Measurements from ENCODE around the gene ERGIC2. TPM values are rescaled to one million over a fixed set of nuclear protein-coding genes. Genes with fewer than 3 reads are reported as not detected.

ERGIC2 gene
- total RNA-seq, 1 donor from 2014 or later = 95.6 TPM

DNA sequence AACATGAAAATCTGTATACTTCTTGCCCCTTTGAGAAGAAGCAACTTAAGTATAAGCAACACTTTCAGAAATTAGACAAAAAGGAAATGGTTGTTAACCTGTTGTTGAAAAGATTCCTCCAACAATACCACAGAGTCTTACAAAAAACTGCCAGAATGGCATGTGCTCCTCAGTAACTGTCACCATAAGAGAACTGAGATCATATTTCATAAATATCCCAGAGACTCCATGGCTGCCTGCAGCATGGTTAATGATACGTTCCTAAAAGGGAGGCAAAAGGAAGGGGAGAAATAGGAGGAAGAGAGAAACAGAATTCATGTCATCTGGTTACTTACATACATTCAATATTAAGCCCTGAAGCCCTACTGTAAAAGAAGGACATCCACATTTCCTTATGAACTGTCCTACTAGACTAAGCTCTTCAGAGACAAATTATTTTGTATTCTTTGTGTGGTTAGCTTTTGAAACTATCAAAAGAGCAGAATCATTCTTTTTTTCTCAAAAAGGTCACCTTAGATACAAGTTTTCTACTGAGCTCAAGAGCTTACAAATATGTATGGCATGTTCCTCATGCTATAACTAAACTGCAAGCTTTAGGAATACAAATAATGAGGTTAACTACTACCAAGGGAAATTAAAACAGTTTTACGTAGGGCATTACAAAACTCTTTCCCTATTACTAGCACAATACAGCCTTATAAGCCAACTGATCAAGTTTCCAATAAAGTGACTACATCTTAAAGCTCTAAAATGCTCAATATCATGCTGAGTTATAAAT is 37.8 kb downstream of the ERGIC2 start:
- DNase-seq = no peak
- Mint-ChIP-seq H3K27ac (no peak overlapping the region), H3K36me3 (ENCODE audit: low read depth) (peaks cover 46% of the 10 kb centered on the region), H3K9me3 (no peaks in the 10 kb centered on the region), H3K4me1 (peaks cover 7% of the 10 kb centered on the region), H3K27me3 (no peaks in the 10 kb centered on the region), H3K4me3 (no peak overlapping the region)
- intact Hi-C loops (cut with micrococcal nuclease) = no loop called here

DNA sequence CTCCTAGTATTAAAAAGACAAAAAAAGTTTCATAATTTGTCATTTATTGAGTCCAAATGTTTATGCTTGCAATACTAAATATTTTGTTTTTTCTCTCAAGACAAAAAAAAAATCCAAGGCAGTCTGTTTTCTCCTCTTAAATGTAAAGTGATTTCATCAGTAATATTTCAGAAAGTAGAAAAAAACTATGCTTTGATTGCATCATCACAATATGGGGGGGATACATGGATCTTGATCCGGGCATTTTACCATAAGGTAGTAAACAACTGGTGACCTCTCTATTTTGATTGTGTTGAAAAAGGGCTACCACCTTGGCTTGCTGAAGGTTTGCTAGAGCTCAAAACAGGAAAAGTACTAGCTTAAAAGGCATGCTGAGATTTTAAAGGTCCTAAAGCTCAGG is 43.6 kb downstream of the ERGIC2 start:
- peaks cover 22% of the 10 kb centered on the region for H3K36me3 Mint-ChIP-seq (ENCODE audit: low read depth)
- H3K4me3 Mint-ChIP-seq = no peak overlapping the region
- DNase-seq = no peak
- H3K9me3 Mint-ChIP-seq = no peaks in the 10 kb centered on the region
- H3K27ac Mint-ChIP-seq = no peak overlapping the region
- H3K27me3 Mint-ChIP-seq = no peaks in the 10 kb centered on the region
- intact Hi-C loops (cut with micrococcal nuclease) = no loop called here
- no peaks in the 10 kb centered on the region for H3K4me1 Mint-ChIP-seq

DNA sequence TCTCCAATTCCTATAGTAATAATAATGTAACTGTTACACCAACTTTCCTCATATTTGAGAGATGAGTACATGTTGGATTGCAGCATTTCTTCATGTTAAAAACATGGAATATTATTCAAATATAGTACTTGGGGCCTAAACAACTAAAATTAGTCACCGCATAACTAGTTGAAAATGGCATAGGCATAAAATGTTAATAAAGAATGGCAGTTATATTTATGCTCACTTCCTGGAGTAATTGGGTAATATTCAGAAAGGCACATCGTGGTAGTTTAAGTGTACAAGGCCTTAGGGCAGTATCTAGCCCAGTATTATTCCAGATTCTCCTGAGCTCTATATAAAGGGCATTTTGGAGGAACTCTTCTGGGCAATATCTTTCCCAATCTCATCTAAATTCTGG is 46.0 kb downstream of the ERGIC2 start:
- no peaks in the 10 kb centered on the region for H3K4me1 Mint-ChIP-seq
- DNase-seq = no peak
- no peaks in the 10 kb centered on the region for H3K9me3 Mint-ChIP-seq
- H3K27ac Mint-ChIP-seq = no peak overlapping the region
- H3K4me3 Mint-ChIP-seq = no peak overlapping the region
- H3K36me3 Mint-ChIP-seq (ENCODE audit: low read depth) = peaks cover 7% of the 10 kb centered on the region
- intact Hi-C loops (cut with micrococcal nuclease) = no loop called here
- no peaks in the 10 kb centered on the region for H3K27me3 Mint-ChIP-seq

DNA sequence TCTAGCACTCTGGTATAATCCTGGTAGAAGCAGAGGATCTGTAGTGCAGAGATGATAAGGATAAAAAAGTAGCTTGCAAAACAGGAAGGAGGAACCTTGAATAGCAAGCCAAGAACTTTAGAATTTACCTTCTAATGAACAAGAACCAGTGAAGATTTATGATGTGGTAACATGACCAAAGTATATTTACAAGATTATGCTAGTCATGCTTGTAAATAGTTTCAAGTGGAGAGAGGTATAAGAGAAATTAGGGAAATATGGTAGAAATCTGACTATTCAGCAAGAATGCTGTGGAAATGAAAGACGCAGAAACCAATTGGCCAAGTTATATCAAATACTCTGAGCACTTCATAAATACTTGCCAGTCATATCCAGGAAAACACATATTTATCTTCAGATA is 47.8 kb downstream of the ERGIC2 start:
- H3K27me3 Mint-ChIP-seq = no peaks in the 10 kb centered on the region
- no peak overlapping the region for H3K4me3 Mint-ChIP-seq
- intact Hi-C loops (cut with micrococcal nuclease) = no loop called here
- no peaks in the 10 kb centered on the region for H3K9me3 Mint-ChIP-seq
- H3K4me1 Mint-ChIP-seq = no peaks in the 10 kb centered on the region
- peaks cover 3% of the 10 kb centered on the region for H3K36me3 Mint-ChIP-seq (ENCODE audit: low read depth)
- H3K27ac Mint-ChIP-seq = no peak overlapping the region
- no peak for DNase-seq

DNA sequence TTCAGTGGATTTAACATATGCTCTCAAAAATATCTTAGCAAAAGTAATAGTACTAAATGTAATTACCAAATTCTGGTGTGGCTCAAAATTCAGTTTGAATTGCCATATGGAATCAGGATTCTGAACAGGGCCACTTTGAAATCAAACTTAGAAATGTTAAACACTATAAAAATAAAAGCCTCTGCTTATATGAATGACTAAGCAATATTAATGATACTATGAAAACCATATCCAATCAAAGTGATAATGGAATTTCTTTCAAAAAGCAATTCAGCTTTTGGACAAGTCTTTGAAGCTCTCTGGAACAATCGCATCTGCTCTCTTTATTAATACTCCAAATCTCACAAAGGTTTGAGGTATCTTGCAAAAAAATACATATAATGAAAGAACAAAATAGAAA is 51.6 kb downstream of the ERGIC2 start:
- Mint-ChIP-seq H3K27me3 (no peaks in the 10 kb centered on the region), H3K27ac (no peak overlapping the region), H3K9me3 (peaks cover 4% of the 10 kb centered on the region), H3K4me1 (no peaks in the 10 kb centered on the region), H3K4me3 (no peak overlapping the region), H3K36me3 (ENCODE audit: low read depth) (peaks cover 9% of the 10 kb centered on the region)
- DNase-seq = no peak
- intact Hi-C loops (cut with micrococcal nuclease) = no loop called here

DNA sequence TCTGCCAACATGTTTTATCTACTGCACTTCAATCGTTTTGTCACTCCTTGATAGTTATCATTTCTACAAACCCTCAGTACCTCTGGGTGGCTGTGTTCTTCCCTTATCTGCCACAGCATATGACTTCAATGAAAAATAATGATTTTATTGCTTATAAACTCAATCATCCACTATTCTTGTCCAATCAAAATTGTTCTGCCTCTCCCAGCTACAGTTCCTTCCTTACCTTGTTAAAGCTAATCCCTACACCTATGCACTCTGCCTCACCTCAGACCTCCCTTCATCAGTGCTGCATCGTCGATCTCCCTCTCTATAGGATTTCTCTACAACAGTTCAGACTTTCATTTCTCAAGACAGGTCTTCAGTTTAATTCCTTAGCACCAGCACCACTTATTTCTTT is 58.8 kb downstream of the ERGIC2 start:
- H3K9me3 Mint-ChIP-seq = peaks cover 10% of the 10 kb centered on the region
- H3K4me1 Mint-ChIP-seq = peaks cover 8% of the 10 kb centered on the region
- no peaks in the 10 kb centered on the region for H3K27me3 Mint-ChIP-seq
- intact Hi-C loops (cut with micrococcal nuclease) = no loop called here
- no peak overlapping the region for H3K27ac Mint-ChIP-seq
- H3K4me3 Mint-ChIP-seq = no peak overlapping the region
- no peak for DNase-seq
- peaks cover 18% of the 10 kb centered on the region for H3K36me3 Mint-ChIP-seq (ENCODE audit: low read depth)

DNA sequence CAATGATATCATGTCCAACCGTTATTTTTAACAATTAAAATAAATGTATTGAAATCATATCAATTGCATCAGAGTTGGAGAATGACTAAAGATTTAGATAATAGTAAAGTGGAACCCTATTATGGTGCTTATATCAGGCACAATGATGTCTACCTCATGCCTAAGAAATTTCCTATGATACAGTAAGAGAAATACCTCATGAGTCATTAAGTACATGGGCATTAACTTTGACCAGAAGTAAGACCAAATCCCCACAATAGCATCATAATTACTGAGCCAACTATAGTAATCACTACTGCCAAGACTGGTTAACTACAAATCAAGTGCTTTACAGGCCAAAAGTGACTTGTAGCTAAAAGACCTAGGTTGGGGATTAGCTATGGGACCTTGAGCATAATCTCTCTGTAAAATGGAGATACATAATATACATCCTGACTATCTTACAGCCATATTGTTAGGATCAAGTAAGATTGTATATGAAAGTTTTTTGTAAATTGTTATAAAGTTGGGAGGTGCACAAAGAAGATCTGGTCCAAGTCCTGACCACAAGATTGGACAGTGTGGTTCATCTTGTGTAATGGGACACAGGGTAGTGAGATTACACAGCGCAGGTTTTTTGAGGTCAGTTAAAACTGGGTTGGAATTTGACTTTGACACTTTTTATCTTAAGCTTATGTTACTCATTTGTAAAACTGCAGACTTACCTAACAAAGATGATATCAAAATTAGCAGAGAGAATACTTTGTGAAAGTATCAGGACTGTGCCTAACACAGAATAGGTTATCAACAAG is 60.5 kb downstream of the ERGIC2 start:
- Mint-ChIP-seq H3K36me3 (ENCODE audit: low read depth) (peaks cover 13% of the 10 kb centered on the region), H3K4me3 (no peak overlapping the region), H3K4me1 (peaks cover 8% of the 10 kb centered on the region), H3K9me3 (peaks cover 6% of the 10 kb centered on the region), H3K27ac (no peak overlapping the region), H3K27me3 (no peaks in the 10 kb centered on the region)
- DNase-seq = no peak
- intact Hi-C loops (cut with micrococcal nuclease) = no loop called here

DNA sequence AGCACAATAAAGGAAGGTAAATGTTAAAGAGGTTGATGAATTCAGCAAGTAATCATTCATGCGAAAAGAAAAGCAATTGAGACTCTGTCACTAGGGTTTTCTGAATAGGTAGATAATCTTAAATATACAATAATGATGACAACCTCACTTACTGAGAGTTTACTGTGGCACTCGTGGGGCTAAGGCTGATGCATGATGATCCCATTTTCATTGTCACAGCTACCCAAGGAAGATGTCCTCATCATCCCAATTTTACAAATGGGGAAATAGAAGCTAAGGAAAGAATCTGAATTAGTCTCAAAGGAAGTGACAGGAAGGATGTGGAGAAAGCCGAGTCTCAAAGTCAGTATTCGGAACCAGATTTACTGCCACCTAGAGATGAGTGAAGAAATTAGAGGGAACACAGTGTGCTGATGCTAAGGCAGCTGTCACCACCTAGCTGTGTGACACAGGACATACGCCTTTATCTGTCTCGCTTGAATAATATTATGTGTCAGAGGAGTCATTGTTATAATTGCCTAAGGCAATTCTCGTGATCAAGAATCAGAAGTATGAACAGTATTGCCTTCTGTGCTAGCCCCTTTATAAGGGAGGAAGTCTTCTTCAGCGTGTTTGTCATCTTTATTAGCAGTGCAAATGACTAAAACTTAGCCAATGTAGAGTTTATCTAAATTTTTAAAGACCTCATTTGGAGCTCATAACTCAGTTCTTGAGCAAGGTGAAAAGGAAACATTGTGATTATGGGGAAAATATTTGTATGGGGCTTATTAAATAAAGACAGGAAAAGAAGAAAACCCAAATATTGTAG is 63.2 kb downstream of the ERGIC2 start:
- H3K36me3 Mint-ChIP-seq (ENCODE audit: low read depth) = peaks cover 6% of the 10 kb centered on the region
- no peaks in the 10 kb centered on the region for H3K27me3 Mint-ChIP-seq
- H3K27ac Mint-ChIP-seq = no peak overlapping the region
- H3K9me3 Mint-ChIP-seq = no peaks in the 10 kb centered on the region
- no peak overlapping the region for H3K4me3 Mint-ChIP-seq
- H3K4me1 Mint-ChIP-seq = peaks cover 8% of the 10 kb centered on the region
- intact Hi-C loops (cut with micrococcal nuclease) = loop anchor here (1.0 kb wide), 2 partner anchors 229 to 244 kb away; no protein-coding TSS in a partner anchor
- DNase-seq = peak; percentile 83

DNA sequence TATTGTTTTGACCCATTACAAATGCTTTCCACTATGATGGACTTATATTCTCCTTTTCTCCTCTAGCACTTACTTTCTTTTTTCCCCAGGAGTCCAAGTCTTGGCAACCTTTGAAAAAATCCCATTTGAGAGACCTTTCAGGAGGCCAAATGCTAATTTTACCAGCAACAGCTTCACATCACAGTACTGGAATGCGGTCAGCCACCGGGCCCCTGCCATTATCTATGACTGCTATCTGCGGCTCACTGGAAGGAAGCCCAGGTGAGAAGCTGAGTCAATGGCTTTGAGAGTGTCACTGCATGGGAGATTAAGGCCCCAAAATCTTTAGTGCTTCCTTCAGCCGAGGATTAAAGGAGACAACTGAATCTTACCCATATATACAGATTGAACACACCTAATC is 64.2 kb downstream of the ERGIC2 start:
- no peaks in the 10 kb centered on the region for H3K9me3 Mint-ChIP-seq
- peaks cover under 1% of the 10 kb centered on the region for H3K36me3 Mint-ChIP-seq (ENCODE audit: low read depth)
- no peak for DNase-seq
- H3K27ac Mint-ChIP-seq = no peak overlapping the region
- intact Hi-C loops (cut with micrococcal nuclease) = loop anchor here (1.0 kb wide), 1 partner anchor 243 kb away; no protein-coding TSS in a partner anchor
- H3K4me1 Mint-ChIP-seq = peaks cover 8% of the 10 kb centered on the region
- no peaks in the 10 kb centered on the region for H3K27me3 Mint-ChIP-seq
- H3K4me3 Mint-ChIP-seq = no peak overlapping the region

DNA sequence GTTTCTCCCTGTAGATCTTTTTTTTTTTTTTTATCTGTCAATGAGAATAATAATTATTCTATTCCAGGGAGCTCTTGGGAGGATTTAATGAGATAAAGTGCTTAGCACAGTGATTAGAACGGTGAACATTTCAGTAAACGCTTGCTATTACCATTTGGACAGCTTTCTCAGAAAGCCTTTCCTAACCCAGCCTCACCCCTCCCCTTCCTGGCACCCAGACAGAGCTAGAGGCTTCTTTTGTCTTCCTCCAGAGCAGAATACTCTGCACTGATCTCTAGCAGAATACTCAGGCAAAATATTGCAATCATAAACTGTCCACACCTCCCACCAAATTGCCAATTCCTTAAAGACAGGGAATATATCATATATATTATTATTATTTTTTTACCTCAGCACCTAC is 66.6 kb downstream of the ERGIC2 start:
- no peak overlapping the region for H3K4me3 Mint-ChIP-seq
- peaks cover 8% of the 10 kb centered on the region for H3K4me1 Mint-ChIP-seq
- H3K27ac Mint-ChIP-seq = no peak overlapping the region
- no peaks in the 10 kb centered on the region for H3K9me3 Mint-ChIP-seq
- intact Hi-C loops (cut with micrococcal nuclease) = no loop called here
- H3K36me3 Mint-ChIP-seq (ENCODE audit: low read depth) = no peaks in the 10 kb centered on the region
- no peaks in the 10 kb centered on the region for H3K27me3 Mint-ChIP-seq
- no peak for DNase-seq

DNA sequence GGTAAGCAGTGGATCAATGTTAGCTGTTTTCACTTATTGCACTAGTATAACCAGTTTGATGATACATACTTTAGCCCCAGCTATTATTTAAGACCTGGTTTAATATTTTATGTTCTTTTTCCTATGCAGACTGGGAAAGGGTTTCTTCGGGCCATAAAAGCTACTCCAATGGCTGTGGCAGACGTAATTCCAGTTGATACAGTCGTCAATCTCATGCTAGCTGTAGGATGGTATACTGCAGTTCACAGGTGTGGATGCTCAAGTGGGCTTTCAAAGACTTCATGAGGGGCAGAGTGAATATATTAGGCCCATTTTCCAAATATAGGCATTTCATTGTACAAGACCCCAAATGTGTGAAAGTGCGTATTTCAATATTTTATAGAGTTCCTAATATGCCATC is 70.1 kb downstream of the ERGIC2 start:
- H3K4me1 Mint-ChIP-seq = no peaks in the 10 kb centered on the region
- intact Hi-C loops (cut with micrococcal nuclease) = no loop called here
- H3K9me3 Mint-ChIP-seq = no peaks in the 10 kb centered on the region
- H3K4me3 Mint-ChIP-seq = no peak overlapping the region
- DNase-seq = no peak
- H3K27ac Mint-ChIP-seq = no peak overlapping the region
- no peaks in the 10 kb centered on the region for H3K27me3 Mint-ChIP-seq
- peaks cover 1% of the 10 kb centered on the region for H3K36me3 Mint-ChIP-seq (ENCODE audit: low read depth)

DNA sequence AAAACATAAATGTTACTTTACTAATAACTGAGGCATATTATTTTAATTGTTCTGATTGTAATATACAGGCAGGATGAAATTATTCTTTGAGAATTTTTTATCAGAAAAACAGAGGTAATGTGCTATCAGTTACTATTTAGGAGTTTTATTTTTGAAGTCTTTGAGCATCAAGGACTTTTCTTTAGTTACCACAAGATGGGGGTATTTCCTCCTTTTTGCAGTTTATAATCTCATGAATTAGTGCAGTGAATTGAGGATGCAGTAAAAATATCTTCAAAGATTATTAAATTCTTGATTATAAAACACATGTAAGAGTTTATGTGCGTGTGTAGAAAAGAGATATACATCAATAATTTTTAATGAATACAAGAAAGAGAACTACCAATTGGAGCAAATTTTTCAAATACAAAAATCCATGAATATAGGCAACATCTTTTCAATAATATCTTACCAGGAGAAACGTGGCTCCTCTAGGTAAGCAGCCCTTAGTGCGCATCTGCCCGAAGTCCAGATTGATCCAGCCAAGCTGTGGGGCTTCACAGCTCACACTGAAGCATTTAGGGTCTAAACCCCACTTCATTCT is 71.6 kb downstream of the ERGIC2 start:
- Mint-ChIP-seq H3K9me3 (no peaks in the 10 kb centered on the region), H3K36me3 (ENCODE audit: low read depth) (peaks cover 1% of the 10 kb centered on the region), H3K27me3 (no peaks in the 10 kb centered on the region), H3K4me3 (no peak overlapping the region), H3K27ac (no peak overlapping the region), H3K4me1 (no peaks in the 10 kb centered on the region)
- intact Hi-C loops (cut with micrococcal nuclease) = no loop called here
- DNase-seq = no peak

DNA sequence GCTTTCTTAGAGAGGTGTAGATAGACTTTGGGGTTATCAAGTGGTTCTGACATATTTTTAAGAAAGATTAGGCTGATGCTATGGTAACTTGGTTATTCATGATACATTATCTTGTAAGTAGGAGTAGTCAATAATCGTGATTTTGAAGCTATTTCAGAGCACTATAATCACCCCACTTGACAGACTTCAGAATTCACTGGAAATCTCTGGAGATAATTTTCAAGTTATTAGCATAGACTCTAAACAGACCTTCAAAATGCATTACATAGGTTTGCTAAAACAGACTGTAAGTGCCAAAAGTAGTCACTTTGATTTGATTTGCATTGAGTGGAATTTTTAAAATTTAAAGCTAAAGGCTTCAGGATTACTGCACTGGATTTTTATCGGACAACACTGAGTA is 74.3 kb downstream of the ERGIC2 start:
- no peak overlapping the region for H3K4me3 Mint-ChIP-seq
- no peaks in the 10 kb centered on the region for H3K4me1 Mint-ChIP-seq
- intact Hi-C loops (cut with micrococcal nuclease) = no loop called here
- H3K27ac Mint-ChIP-seq = no peak overlapping the region
- no peaks in the 10 kb centered on the region for H3K27me3 Mint-ChIP-seq
- peaks cover 1% of the 10 kb centered on the region for H3K36me3 Mint-ChIP-seq (ENCODE audit: low read depth)
- DNase-seq = no peak
- no peaks in the 10 kb centered on the region for H3K9me3 Mint-ChIP-seq
